Gastrocnemius medialis (tissue), 4 donors: Measurements from ENCODE around the gene USH2A.

Experiments used
- POLR2A ChIP-seq, 2 donors: fragments of 450-650 bp; IDR thresholded peaks; one replicate each; pipeline ENCODE4 v1.6.1; 2017; ENCODE audit warnings: antibody characterized with exemption in 2 of 2, mild to moderate bottlenecking in 2 of 2, moderate library complexity in 2 of 2
- TF ChIP-seq, protein P1 (sequence below), 5 experiments: fragments of 450-650 bp in 3 of 5; fragments of 200-600 bp in 2 of 5; sonication (generic) in 2 of 5; IDR thresholded peaks in 4 of 5; conservative IDR thresholded peaks in 1 of 5; 1 replicate in 4 of 5; 2 replicates in 1 of 5; pipeline ENCODE4 v1.5.1; 2016 to 2019; ENCODE audit warnings: antibody characterized with exemption in 5 of 5, mild to moderate bottlenecking in 3 of 5, moderate library complexity in 3 of 5

DNA sequence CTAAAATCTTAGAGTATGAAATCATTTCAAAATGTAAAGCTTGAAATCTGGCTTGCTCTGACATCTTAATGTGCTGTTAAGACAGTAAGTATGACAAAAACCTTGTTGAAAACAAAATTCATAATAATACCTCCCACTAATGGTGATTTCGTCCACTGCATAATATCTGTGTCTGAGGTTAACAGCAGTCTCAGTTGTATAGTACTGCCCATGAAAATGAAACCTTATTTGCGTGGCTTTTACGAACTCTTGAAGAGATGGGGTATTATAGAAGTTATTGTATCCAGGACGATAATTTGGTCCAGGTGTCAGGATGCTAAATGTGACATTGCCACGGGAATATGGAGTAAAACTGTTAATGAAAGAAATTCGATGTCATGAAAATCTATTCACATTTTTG, 99.9 kb downstream of the USH2A start:
- TF ChIP-seq POLR2A (IDR thresholded peaks at IDR 0.05) = no peak
- TF ChIP-seq, protein P1, sequence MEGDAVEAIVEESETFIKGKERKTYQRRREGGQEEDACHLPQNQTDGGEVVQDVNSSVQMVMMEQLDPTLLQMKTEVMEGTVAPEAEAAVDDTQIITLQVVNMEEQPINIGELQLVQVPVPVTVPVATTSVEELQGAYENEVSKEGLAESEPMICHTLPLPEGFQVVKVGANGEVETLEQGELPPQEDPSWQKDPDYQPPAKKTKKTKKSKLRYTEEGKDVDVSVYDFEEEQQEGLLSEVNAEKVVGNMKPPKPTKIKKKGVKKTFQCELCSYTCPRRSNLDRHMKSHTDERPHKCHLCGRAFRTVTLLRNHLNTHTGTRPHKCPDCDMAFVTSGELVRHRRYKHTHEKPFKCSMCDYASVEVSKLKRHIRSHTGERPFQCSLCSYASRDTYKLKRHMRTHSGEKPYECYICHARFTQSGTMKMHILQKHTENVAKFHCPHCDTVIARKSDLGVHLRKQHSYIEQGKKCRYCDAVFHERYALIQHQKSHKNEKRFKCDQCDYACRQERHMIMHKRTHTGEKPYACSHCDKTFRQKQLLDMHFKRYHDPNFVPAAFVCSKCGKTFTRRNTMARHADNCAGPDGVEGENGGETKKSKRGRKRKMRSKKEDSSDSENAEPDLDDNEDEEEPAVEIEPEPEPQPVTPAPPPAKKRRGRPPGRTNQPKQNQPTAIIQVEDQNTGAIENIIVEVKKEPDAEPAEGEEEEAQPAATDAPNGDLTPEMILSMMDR (IDR thresholded peaks at IDR 0.05 in 4 of 5, conservative IDR thresholded peaks at IDR 0.05 in 1 of 5) = no peak
